Psoas muscle (tissue), 8 donors: ENCODE results near the gene DIAPH1. TPM values are rescaled to one million over a fixed set of nuclear protein-coding genes. Genes with fewer than 3 reads are reported as not detected.

ENCODE experiments used
- ATAC-seq, 4 donors: fragments of 200-7000 bp; cut with Tn5 transposase; one replicate each; pipeline ENCODE4 v1.9.1; 2020; ENCODE audit warnings: moderate library complexity in 3 of 4, mild to moderate bottlenecking in 2 of 4
- DNase-seq, 2 donors: peaks; one replicate each; pipeline ENCODE4 v3.0.0-alpha.2; 2020
- H3K27ac ChIP-seq: fragments of 200-600 bp; one replicate; pipeline ENCODE4 v1.8.0; 2022
- H3K27me3 ChIP-seq, 3 donors: fragments of 200-600 bp in 1 of 3; one replicate each; pipeline versions ENCODE4 v1.6.1 to v1.8.0; 2013 to 2022; ENCODE audit warnings: low read length in 2 of 3, mild to moderate bottlenecking in 2 of 3, moderate library complexity in 1 of 3; ENCODE audit not compliant: insufficient read depth in 3 of 3
- H3K36me3 ChIP-seq, 2 donors: fragments of 200-600 bp in 1 of 2; one replicate each; pipeline versions ENCODE4 v1.6.1 to v1.8.0; 2013 to 2022; ENCODE audit warnings: low read depth in 1 of 2, mild to moderate bottlenecking in 1 of 2, moderate library complexity in 1 of 2; ENCODE audit not compliant: insufficient read depth in 1 of 2
- H3K4me1 ChIP-seq: fragments of 200-600 bp; one replicate; pipeline ENCODE4 v1.8.0; 2022
- H3K4me3 ChIP-seq: fragments of 200-600 bp; one replicate; pipeline ENCODE4 v1.8.0; 2022; ENCODE audit warnings: mild to moderate bottlenecking
- H3K9me3 ChIP-seq: fragments of 200-600 bp; one replicate; pipeline ENCODE4 v1.8.0; 2022
- WGBS, 3 donors: extraction: QIAGEN DNeasy Blood & Tissue Kit; methylation state at CpG; one replicate each; pipeline versions ENCODE4 v1.1.6 to v1.1.7; 2013; 5-methylcytosine and 5-hydroxymethylcytosine counted together
- intact Hi-C, 2 donors: fragments of 100-400 bp; cut with DNase I; formaldehyde crosslinking; loops; one replicate each; pipeline versions ENCODE4 v1.11.0 to v1.14.2; 2022
- polyA plus RNA-seq, 3 donors: library from polyadenylated mRNA; stranded (reverse); fragments of 200-250 nt; gene quantifications; one replicate each; pipeline ENCODE4 v1.2.3, GENCODE V29; 2013
- total RNA-seq, 4 donors: library from RNA; stranded (reverse); fragmentation: NEBNext Ultra II Directional in 2 of 4; extraction: Animal tissue kit (Norgen Biotek cat#: 25700) in 2 of 4; gene quantifications; one replicate each; pipeline versions ENCODE4 v1.2.1 to v1.2.4, GENCODE V29; 2021 to 2023
- TF ChIP-seq, protein P1 (sequence below): fragments of 200-600 bp; IDR thresholded peaks from one replicate; pipeline ENCODE4 v1.8.0; 2022; ENCODE audit warnings: antibody characterized with exemption
- donor health status: healthy with polysubstance abuse.
- donor health status: DM: no; HTN: no; CAD: no; lungs with moderate emphysema.
- donor health status: Bipolar disorder and iron deficiency.
- donor health status: healthy.
- donor health status: DM: yes; HTN: yes; CAD: no.
- donor health status: DM: no; HTN: no; CAD: no.
- donor health status: DM: no; HTN: no; CAD: no.
- donor health status: DM: yes; HTN: yes; CAD: no.

Gene DIAPH1
- total and polyA plus RNA-seq, 7 donors: 93.1 to 217 (median 137) TPM

DNA sequence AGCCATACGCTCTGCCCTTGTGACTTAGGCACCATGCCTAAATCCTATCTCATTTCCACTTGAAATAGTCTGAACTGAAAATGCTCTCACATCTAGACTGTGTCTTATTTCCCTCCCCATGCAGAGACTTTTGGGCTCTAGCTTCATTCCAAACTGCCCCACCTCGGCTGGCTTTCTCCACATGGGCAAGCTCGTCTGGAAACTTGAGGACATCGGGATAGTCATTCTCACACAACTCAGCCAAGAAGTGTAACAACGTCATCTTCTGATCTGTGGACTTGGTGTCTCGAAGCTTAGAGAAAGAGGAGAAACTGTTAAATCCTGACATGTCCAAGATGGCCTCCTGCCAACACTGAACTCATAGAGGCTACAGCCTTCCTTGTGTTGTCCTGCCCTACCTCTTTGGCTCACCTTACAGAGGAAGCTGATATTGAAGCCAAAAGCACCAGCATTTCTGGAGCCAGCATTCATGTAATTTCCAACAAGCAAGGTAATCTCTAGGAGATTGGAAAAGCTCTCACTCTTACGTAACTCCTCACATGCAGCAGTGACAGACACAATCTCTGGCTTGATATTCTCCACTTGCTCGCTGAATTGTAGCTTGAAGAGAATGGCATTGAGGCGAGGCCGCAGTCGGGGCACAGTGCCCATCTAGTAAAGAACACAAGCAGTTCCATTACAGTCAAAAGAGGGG, 90.4 kb downstream of the DIAPH1 start:
- Histone ChIP-seq H3K27ac (peak overlapping the region; percentile 77), H3K4me1 (peaks cover 30% of the 10 kb centered on the region), H3K4me3 (no peak overlapping the region), H3K36me3 (peaks cover 5 to 84% of the 10 kb centered on the region in 2 donors), H3K27me3 (no peaks in the 10 kb centered on the region), H3K9me3 (no peaks in the 10 kb centered on the region)
- ATAC-seq (peak; percentile 15 to 35 (median 28)), DNase-seq (peak in 1 of 2 donors; percentile 52)
- TF ChIP-seq, protein P1, sequence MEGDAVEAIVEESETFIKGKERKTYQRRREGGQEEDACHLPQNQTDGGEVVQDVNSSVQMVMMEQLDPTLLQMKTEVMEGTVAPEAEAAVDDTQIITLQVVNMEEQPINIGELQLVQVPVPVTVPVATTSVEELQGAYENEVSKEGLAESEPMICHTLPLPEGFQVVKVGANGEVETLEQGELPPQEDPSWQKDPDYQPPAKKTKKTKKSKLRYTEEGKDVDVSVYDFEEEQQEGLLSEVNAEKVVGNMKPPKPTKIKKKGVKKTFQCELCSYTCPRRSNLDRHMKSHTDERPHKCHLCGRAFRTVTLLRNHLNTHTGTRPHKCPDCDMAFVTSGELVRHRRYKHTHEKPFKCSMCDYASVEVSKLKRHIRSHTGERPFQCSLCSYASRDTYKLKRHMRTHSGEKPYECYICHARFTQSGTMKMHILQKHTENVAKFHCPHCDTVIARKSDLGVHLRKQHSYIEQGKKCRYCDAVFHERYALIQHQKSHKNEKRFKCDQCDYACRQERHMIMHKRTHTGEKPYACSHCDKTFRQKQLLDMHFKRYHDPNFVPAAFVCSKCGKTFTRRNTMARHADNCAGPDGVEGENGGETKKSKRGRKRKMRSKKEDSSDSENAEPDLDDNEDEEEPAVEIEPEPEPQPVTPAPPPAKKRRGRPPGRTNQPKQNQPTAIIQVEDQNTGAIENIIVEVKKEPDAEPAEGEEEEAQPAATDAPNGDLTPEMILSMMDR: no peak
- WGBS, 3 donors: 20 to 42% (median 31%) methylated on average over 11 of the region's 11 CpGs
- intact Hi-C loops: no loop called here

DNA sequence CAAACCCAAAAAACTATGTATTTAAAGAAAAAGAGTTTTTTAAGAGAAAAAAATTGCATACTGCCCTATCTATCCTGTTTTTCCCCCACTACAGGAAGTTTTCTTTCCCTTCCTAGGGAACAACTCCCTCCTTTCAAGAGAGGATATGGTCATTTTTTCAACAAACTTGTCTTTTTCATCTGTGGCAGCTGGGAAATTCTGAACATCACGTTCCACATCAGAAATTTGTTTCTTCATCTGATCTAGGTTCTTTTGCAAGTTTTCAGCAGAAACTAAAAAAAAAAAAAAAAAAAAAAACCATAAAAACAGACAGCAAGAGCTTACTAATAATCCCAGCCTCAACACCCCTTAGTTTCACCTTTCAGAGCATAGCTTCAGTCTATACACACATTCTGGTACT, 91.4 kb downstream of the DIAPH1 start:
- H3K27me3 ChIP-seq: no peaks in the 10 kb centered on the region
- 17 to 43% (median 35%) methylated on average over 1 of the region's 1 CpG for WGBS, 3 donors
- intact Hi-C loops: no loop called here
- TF ChIP-seq, protein P1: no peak
- H3K36me3 ChIP-seq: peaks cover 5 to 84% of the 10 kb centered on the region in 2 donors
- DNase-seq: no peak
- H3K4me1 ChIP-seq: peaks cover 40% of the 10 kb centered on the region
- H3K4me3 ChIP-seq: no peak overlapping the region
- ATAC-seq: no peak
- no peaks in the 10 kb centered on the region for H3K9me3 ChIP-seq
- peak overlapping the region; percentile 77 for H3K27ac ChIP-seq

DNA sequence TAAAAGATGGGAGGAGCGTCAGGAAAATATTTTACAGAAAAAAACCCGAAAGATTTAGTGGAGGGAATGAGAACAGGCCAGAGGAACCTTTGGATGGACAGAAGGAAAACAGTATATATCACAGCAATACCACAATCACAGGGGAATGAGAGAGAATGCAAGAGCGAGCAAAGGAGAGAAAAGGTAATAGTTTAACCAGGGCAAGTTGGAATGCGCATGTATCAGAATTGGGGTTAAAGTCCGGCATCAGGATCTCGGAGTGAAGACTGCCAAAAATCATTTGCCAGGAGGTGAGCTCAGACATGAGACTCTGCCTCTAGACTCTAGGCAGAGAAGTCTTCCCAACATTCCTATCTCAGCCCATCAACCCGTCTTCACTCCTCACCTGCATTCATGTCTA, 93.1 kb downstream of the DIAPH1 start:
- ATAC-seq (no peak), DNase-seq (no peak)
- H3K9me3 ChIP-seq: no peaks in the 10 kb centered on the region
- H3K27ac ChIP-seq: peak overlapping the region; percentile 77
- no peaks in the 10 kb centered on the region for H3K27me3 ChIP-seq
- TF ChIP-seq, protein P1: no peak
- 65 to 74% (median 72%) methylated on average over 7 of the region's 7 CpGs for WGBS, 3 donors
- peaks cover 8 to 74% of the 10 kb centered on the region in 2 donors for H3K36me3 ChIP-seq
- H3K4me3 ChIP-seq: no peak overlapping the region
- intact Hi-C loops: loop anchor here in 1 of 2 donors (2.0 kb wide), 1 partner anchor 51 kb away; the partner anchor contains the start of gene PCDHGC3
- H3K4me1 ChIP-seq: peaks cover 58% of the 10 kb centered on the region

DNA sequence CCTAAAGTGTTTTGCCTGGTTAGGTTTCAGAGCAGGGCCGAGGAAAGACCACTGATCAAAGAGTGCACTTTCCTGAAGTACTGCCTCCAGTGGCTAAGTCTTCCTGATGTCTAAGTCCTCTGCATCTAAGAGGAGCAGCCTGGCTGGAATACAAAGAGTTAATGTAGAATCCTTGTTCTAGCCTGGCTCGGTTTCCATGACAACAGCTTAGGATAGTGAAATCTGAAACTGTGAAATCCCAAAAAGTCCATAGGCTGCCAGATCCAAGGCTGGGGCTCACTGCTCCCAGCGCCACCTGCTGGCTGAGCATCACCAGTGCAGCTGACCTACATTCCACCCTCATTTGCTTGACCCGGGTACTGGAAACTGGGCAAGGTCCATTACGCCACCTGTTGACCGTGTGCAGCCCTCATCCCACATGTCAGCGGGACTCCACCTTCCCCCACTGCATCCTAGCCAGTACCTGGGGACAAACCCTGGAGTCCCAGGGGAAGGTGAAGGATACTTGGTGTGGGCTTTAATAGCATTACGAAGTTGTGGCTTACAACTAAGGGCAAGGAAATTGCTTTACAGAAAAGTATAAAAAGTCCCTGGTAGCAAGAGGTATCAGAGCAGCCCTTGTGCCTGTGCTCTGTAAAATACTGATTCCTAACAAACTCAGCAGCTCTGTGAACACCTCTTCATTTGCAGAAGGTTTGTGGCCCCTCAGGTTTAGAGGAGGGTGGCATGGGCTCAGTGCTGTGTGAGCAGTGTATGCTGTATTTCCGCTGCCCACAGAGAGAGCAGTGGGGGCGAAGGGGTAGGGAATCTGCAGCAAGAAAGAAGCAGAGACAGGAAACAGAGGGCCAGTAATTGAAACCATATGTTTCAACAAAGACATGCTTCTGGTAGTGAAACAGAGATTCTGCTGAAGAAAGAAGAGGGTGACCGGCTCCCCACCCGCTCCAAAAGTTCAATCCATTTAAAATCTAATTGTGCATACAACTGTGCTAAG, 93.9 kb downstream of the DIAPH1 start:
- no peak overlapping the region for H3K4me3 ChIP-seq
- no peaks in the 10 kb centered on the region for H3K27me3 ChIP-seq
- peaks cover 65% of the 10 kb centered on the region for H3K4me1 ChIP-seq
- DNase-seq: peak; percentile 84 to 91
- WGBS, 3 donors: 30 to 32% (median 31%) methylated on average over 12 of the region's 12 CpGs
- intact Hi-C loops: loop anchor here (2.0 to 5.0 kb wide), 3 partner anchors 32 to 103 kb away; partner anchors contain the start of genes PCDHGA11 (in 1 of the 2) and PCDHGC3 (in 1 of the 2)
- peak; percentile 78 to 84 (median 82) for ATAC-seq
- TF ChIP-seq, protein P1: peak; percentile 99
- H3K36me3 ChIP-seq: peaks cover 8 to 71% of the 10 kb centered on the region in 2 donors
- peak overlapping the region; percentile 77 for H3K27ac ChIP-seq
- no peaks in the 10 kb centered on the region for H3K9me3 ChIP-seq
